Calu3 (cell line): ENCODE results near the gene MAD1L1. TPM values are rescaled to one million over a fixed set of nuclear protein-coding genes. Genes with fewer than 3 reads are reported as not detected.

ENCODE experiments used
- BruUV-seq: library from RNA; stranded (reverse); fragments of 400-500 nt; replicated peaks from 2 replicates; lab custom pipeline; 2021; lab: Mats Ljungman, UMichigan
- CTCF ChIA-PET: fragments of 300-600 bp; sonication (Branson Sonifier 250); formaldehyde crosslinking; loops from one replicate; lab custom pipeline; 2022; ENCODE audit warnings: antibody characterized with exemption; lab: Charles Lee
- DNase-seq: peaks from one replicate; pipeline ENCODE4 v3.0.0; 2022
- H3K27ac Mint-ChIP-seq: one replicate; pipeline ENCODE4 v1.8.0; 2022; ENCODE audit warnings: mixed read lengths; ENCODE audit not compliant: unreplicated experiment
- H3K27me3 Mint-ChIP-seq: one replicate; pipeline ENCODE4 v1.8.0; 2022; ENCODE audit warnings: mixed read lengths; ENCODE audit not compliant: unreplicated experiment
- H3K36me3 Mint-ChIP-seq: one replicate; pipeline ENCODE4 v1.8.0; 2022; ENCODE audit warnings: mild to moderate bottlenecking, moderate library complexity, mixed read lengths; ENCODE audit not compliant: insufficient read depth, unreplicated experiment
- H3K4me1 Mint-ChIP-seq: one replicate; pipeline ENCODE4 v1.8.0; 2022; ENCODE audit warnings: mild to moderate bottlenecking, low read depth, mixed read lengths; ENCODE audit not compliant: unreplicated experiment
- H3K4me3 Mint-ChIP-seq: one replicate; pipeline ENCODE4 v1.8.0; 2022; ENCODE audit warnings: mild to moderate bottlenecking, low read depth, moderate library complexity, mixed read lengths; ENCODE audit not compliant: unreplicated experiment
- H3K9me3 Mint-ChIP-seq: one replicate; pipeline ENCODE4 v1.8.0; 2022; ENCODE audit warnings: low read depth, mixed read lengths; ENCODE audit not compliant: unreplicated experiment
- CTCF ChIP-seq: fragments of 200-600 bp; IDR thresholded peaks from one replicate; pipeline ENCODE4 v1.8.0; 2022; ENCODE audit warnings: antibody characterized with exemption; ENCODE audit not compliant: unreplicated experiment
- intact Hi-C: fragments of 100-400 bp; cut with micrococcal nuclease; formaldehyde crosslinking; loops from one replicate; pipeline ENCODE4 v1.10.0; 2022; ENCODE audit not compliant: unreplicated experiment
- total RNA-seq: library from RNA; stranded (reverse); gene quantifications from 2 replicates; pipeline ENCODE4 v1.2.3, GENCODE V29; 2022

The MAD1L1 gene
- total RNA-seq, 1 experiment from 2014 or later = 86.0 TPM

GRCh38 chr7:2274666-2275065 lies 41.9 kb upstream of the MAD1L1 start:
- Mint-ChIP-seq H3K27me3 (no peaks in the 10 kb centered on the region), H3K4me3 (no peak overlapping the region), H3K36me3 (peaks cover 12% of the 10 kb centered on the region), H3K27ac (no peak overlapping the region), H3K9me3 (no peaks in the 10 kb centered on the region), H3K4me1 (no peaks in the 10 kb centered on the region)
- no TSS peak for BruUV-seq
- no peak for TF ChIP-seq CTCF
- no peak for DNase-seq
- CTCF ChIA-PET = interaction anchor here (1.6 kb wide), 1 partner anchor 14 kb away, joined by 5 read pairs; no protein-coding TSS in a partner anchor
- intact Hi-C loops = no loop called here

GRCh38 chr7:2273866-2274265 lies 41.1 kb upstream of the MAD1L1 start:
- intact Hi-C loops = no loop called here
- no peaks in the 10 kb centered on the region for H3K9me3 Mint-ChIP-seq
- no peak overlapping the region for H3K4me3 Mint-ChIP-seq
- BruUV-seq = no TSS peak
- no peak for DNase-seq
- H3K27ac Mint-ChIP-seq = no peak overlapping the region
- H3K36me3 Mint-ChIP-seq = peaks cover 12% of the 10 kb centered on the region
- no peaks in the 10 kb centered on the region for H3K27me3 Mint-ChIP-seq
- no peak for TF ChIP-seq CTCF
- CTCF ChIA-PET = interaction anchor here (1.6 kb wide), 1 partner anchor 13 kb away, joined by 5 read pairs; no protein-coding TSS in a partner anchor
- H3K4me1 Mint-ChIP-seq = no peaks in the 10 kb centered on the region

- CTCF ChIA-PET = no interaction called here
- no peaks in the 10 kb centered on the region for H3K4me1 Mint-ChIP-seq
- no peak for TF ChIP-seq CTCF
- DNase-seq = no peak
- no peaks in the 10 kb centered on the region for H3K27me3 Mint-ChIP-seq
- H3K27ac Mint-ChIP-seq = no peak overlapping the region
- no peaks in the 10 kb centered on the region for H3K9me3 Mint-ChIP-seq
- H3K4me3 Mint-ChIP-seq = no peak overlapping the region
- no TSS peak for BruUV-seq
- H3K36me3 Mint-ChIP-seq = peaks cover 12% of the 10 kb centered on the region
- intact Hi-C loops = no loop called here
Observed at GRCh38 chr7:2272031-2272430, 39.3 kb upstream of the MAD1L1 start.

- no peaks in the 10 kb centered on the region for H3K4me1 Mint-ChIP-seq
- DNase-seq = no peak
- peaks cover 12% of the 10 kb centered on the region for H3K36me3 Mint-ChIP-seq
- no peaks in the 10 kb centered on the region for H3K9me3 Mint-ChIP-seq
- TF ChIP-seq CTCF = no peak
- CTCF ChIA-PET = no interaction called here
- H3K27me3 Mint-ChIP-seq = no peaks in the 10 kb centered on the region
- BruUV-seq = no TSS peak
- intact Hi-C loops = no loop called here
- no peak overlapping the region for H3K27ac Mint-ChIP-seq
- H3K4me3 Mint-ChIP-seq = no peak overlapping the region
Observed at GRCh38 chr7:2271273-2272026, 38.7 kb upstream of the MAD1L1 start.
